Astrocyte of the hippocampus (primary cell): ENCODE measurements around the gene RPN2.
A peak's percentile ranks its signal among the peaks of the same experiment; 100 is the strongest.

Experiments
- DNase-seq: peaks from one replicate; pipeline ENCODE4 v3.0.0; 2011; ENCODE audit warnings: low read depth, low spot score

Gene RPN2

GRCh38 chr20:37218441-37218840 lies 39.3 kb downstream of the RPN2 start:
- DNase-seq: no peak

- DNase-seq: no peak
Measured at GRCh38 chr20:37218976-37219375, 39.8 kb downstream of the RPN2 start.

- DNase-seq: no peak
Measured at GRCh38 chr20:37219751-37220668, 40.9 kb downstream of the RPN2 start.

GRCh38 chr20:37220731-37221130 lies 41.6 kb downstream of the RPN2 start:
- no peak for DNase-seq

GRCh38 chr20:37222086-37222485 lies 43.0 kb downstream of the RPN2 start:
- DNase-seq: no peak

- DNase-seq: peak; percentile 71
Measured at GRCh38 chr20:37223053-37223452, 43.9 kb downstream of the RPN2 start.

DNA sequence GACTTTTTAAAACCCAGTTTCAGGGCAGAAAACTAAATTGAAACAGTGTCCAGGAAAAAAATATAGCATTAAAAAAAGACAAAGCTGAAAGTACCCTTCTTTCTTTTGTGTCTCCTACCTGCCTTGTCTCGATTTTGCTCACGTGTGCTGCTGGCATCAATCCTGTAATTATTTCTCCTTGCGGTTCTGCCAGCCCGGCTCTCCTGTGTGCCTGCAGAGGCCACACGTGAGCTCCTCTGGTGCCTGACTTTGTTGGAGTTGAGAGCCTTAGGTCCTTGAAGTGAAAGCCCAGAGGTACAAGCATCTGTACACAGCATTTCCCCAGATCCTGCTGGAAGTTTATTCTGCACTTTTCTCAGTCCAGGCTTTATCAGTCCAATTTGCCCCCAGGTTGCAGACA lies 46.0 kb downstream of the RPN2 start:
- no peak for DNase-seq

DNA sequence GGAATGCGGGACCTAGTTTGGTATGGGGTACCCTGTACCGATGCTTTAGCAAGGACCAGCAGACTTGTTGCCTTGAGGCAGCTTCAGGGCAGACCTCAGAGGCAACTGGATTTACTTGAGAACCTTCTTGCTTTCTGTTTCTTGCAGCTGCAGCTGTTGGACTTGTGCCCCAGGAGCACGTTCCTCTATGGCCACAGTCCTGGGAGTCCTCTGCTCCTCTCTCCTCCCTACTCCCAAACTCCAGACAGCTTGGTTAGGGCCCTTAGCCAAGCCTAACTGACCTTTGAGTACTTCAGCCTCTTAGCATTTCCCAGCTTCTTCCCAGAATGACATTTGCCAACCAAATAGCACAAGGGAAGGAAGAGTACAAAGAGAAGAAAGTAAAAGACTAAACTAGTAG lies 47.8 kb downstream of the RPN2 start:
- peak; percentile 47 for DNase-seq

DNA sequence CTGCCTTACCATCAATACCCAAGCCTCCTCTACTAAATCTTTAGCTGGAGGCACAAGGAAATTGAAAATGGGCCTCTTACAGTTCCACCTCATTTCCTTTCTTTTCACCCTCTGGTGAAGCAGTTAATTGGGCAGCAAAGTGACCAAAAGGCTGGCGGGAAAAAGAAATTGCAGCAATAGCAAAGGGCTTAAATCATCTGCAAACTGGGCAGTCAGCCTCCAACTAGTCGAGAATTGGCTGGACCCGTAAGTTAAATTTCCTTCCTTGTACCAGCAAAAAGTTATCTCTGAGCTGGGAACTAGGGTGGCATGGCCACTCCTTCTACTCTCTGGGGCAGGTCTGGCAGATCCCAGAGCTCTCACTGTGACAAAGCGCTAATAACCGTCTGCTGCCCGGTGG lies 49.0 kb downstream of the RPN2 start:
- DNase-seq: peak; percentile 76

- no peak for DNase-seq
Measured at GRCh38 chr20:37228656-37229055, 49.5 kb downstream of the RPN2 start.

DNA sequence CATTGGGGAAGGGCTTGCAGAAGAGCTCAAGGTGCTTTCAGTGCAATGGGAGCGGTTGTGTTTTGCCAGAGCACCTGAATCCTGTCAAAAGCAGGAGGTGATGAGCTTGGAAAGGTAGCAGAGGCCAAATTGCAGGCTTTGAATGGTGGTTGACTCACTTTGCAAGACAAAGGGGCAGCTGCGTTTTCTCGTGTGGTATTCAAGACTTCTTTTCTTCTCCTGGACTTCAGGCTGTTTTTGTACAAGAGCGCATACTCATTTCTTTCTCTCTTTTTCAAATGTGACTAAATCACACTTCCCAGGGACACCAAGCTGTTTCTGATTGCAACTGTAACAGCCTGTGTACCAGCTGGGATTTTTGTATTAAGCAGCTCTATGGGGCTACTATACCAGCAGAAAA lies 50.2 kb downstream of the RPN2 start:
- peak; percentile 43 for DNase-seq

DNA sequence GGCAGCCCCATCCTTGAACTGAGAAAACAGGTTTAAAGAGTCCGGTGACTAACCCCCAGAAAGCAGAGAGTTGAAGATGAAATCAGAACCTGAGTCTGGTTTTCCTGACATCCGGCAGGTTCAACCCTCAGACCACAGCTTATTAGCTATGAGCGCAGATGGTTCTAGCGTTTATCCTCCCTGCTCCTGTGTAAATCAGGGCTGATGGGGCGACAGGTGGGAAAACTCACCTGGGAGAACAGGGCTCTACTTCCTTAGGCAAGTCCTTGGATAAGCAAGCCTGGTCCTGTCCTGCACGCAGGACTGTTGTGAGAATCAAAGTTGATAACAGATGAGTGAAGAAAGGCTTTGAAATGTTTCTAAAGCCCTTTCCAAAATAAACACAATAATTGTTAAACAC lies 51.1 kb downstream of the RPN2 start:
- no peak for DNase-seq

DNA sequence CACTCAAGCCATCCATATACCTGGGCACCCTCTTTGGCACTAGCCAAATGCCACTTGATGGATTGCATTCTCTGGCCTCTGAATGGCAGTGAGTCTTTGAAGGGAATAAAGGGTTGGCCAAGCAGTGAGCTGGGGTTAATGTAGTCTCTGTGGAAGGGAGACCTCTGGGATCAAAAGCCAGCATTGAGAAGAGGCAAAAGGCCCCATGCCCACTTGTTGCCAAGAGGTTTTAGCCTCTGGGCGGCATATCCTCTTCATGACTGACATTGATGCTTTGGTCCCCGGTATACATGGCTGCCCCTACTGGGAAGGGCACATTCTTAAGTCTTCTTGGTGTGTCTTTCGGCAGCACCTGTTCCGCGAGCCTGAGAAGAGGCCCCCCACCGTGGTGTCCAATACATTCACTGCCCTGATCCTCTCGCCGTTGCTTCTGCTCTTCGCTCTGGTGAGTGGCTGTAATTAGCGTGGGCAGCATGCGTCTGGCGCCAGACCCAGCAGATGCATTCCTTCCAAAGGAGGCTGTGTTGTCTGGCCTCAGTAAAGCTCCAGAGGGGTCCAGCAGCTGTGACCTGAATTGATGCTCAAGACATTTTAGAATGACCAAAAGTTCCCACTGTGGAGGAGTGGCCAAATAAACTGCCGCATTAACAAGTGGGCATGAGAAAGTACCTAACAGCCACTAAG lies 53.0 kb downstream of the RPN2 start:
- no peak for DNase-seq

DNA sequence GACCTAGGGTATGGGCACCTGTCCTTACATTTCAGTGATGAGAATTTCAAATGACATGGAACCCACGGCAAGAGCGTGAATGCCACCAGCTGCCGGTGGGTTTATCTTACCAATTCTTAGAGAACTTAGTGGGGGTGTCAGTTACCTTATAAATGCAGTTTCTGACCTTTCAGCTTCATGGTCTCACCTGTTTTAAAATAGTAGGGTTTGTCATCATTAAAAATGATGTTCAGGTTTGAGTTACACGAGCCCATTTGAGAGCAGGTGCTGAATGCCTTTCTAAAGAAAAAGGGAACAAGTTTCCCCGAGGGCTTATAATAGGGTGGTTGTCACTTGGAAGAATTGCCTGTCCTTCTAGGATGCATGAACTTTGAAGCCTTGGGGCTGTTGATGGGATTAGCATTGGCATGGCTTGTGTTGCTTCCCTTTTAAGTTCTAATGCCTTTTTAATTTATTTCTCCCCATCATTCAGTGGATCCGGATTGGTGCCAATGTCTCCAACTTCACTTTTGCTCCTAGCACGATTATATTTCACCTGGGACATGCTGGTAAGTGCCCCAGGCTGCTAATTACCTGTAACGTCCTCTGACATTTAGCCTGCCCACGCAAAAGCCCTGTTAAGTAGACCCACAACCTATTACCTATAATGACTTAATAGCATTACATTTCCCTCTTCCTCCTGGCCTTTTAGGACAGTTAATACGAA lies 54.6 kb downstream of the RPN2 start:
- no peak for DNase-seq

DNA sequence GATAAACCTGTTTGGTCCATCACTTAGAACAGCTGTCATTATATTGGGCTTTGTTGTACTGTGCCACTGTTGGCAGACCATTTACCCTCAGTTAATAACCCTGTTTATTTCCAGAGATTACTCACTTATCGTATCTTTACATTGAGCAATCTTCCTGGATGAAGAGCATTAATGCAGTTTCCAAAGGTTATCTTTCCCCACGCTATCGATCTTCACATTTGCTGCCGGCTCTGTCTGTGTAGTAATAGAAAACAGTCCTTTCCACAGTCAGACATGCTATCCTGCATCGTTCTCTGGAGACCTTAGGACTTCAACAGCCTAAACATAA lies 55.1 kb downstream of the RPN2 start:
- DNase-seq: no peak

DNA sequence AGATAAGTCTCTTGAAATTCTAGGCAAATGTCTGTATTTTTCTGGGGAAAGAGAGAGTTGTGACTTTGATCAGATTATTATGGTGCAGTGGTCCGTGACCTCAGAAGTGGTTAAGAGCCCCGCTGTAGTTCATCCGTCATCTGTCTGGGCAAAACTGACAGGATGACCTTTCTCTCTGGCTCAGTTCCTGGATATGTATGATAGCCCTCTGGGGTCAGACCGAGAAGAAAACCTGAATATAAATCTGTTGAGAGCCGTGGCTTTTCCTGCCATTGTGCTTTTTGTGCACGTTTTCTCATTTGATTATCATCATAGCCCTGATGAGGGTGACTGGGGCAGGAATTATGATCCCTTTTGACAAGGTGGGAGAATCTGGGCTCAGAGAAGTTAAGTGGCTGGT lies 55.9 kb downstream of the RPN2 start:
- no peak for DNase-seq

- DNase-seq: no peak
Measured at GRCh38 chr20:37236462-37236861, 57.3 kb downstream of the RPN2 start.

DNA sequence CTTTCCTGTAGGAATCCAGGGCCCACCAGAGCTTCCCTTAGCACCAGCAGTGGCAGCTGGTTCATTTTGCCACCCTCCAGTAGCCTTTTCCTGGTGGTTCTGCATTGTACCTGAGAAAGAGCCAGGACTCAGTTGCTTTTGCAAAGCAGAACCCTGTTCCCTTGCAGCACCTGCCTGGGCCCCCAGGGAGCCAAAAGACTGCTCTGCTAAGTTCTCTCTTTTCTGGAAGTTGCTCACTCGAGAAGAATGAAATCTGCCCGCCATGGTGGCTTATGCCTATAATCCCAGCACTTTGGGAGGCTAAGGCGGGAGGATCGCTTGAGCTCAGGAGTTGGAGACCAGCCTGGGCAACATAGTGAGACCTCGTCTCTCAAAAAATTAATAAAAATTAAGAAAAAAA lies 58.5 kb downstream of the RPN2 start:
- no peak for DNase-seq

GRCh38 chr20:37238426-37238825 lies 59.3 kb downstream of the RPN2 start:
- DNase-seq: no peak

- peak; percentile 75 for DNase-seq
Measured at GRCh38 chr20:37238935-37239451, 59.9 kb downstream of the RPN2 start.

- DNase-seq: no peak
Measured at GRCh38 chr20:37240337-37241067, 61.4 kb downstream of the RPN2 start.

DNA sequence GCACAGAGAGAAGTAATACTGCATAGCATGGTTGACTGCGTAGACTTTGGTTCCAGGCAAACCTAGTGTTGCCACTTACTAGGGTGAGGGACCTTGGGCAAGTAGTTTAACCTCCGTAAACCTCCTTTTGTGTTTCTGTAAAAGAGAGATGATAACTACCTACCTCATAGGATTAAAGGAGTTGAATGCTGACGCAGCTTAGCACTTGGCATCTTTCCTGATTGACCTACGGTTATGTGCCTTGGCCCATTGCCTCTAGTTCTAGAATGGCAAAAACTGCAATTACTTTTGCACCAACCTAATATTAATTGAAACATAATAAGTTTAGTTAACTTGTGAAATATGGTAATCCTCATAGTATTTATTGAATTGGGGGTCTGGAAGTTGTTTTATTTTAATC lies 63.4 kb downstream of the RPN2 start:
- DNase-seq: no peak
